ENCODE data around the gene UBQLNL. TPM values are rescaled to one million over a fixed set of nuclear protein-coding genes. Genes with fewer than 3 reads are reported as not detected.

The UBQLNL gene, protein sequence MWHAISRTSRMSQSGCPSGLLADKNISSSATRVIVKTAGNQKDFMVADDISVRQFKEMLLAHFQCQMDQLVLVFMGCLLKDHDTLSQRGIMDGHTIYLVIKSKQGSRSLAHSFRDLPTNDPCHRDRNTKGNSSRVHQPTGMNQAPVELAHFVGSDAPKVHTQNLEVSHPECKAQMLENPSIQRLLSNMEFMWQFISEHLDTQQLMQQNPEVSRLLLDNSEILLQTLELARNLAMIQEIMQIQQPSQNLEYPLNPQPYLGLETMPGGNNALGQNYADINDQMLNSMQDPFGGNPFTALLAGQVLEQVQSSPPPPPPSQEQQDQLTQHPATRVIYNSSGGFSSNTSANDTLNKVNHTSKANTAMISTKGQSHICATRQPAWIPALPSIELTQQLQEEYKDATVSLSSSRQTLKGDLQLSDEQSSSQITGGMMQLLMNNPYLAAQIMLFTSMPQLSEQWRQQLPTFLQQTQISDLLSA
- total RNA-seq = 1 to 10 TPM in 3 of 6 donors, under 1 TPM in 3; 0.26 to 5.2 (median 1.3) TPM

DNA sequence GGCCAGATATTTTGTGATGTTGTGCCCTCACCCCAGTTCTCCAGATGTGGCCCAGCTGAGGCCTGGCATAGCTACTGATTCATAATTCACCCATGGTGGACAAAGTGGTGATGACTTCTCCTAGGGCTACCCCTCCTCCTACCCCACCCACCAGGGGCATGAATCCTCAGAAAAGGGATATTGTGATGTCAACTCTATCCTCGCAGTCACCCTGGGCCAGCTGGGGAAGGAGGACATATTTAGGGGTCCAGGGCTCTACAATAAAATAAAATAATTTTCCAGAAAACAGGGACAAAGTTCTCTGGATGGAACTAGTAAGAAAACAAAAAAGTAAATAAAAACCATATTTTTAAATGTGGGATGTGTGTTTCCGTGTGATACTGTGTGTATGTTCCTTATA lies at the start of gene UBQLNL:
TSS of gene UBQLNL (minus strand) at position 101 of the 400 bp plus-strand sequence. CDS start 258 bp downstream, outside the sequence.
- Histone ChIP-seq H3K4me1 (no peaks in the 10 kb centered on the region), H3K9me3 (no peaks in the 10 kb centered on the region), H3K27ac (no peak within 1 kb of the TSS), H3K4me3 (no peak within 1 kb of the TSS), H3K27me3 (no peaks in the 10 kb centered on the region), H3K36me3 (no peaks in the 10 kb centered on the region)
- no peak for ATAC-seq (ENCODE audit: low FRiP score in 2 of 2)
- DNase-seq = no peak
- 92 to 98% methylated on average over 2 of the region's 2 CpGs for WGBS, 2 donors
- TF ChIP-seq EP300 (IDR thresholded peaks at IDR 0.05) (no peak), POLR2A (IDR thresholded peaks at IDR 0.05) (no peak), POLR2AphosphoS5 (IDR thresholded peaks at IDR 0.05) (no peak)
- TF ChIP-seq, protein P1, sequence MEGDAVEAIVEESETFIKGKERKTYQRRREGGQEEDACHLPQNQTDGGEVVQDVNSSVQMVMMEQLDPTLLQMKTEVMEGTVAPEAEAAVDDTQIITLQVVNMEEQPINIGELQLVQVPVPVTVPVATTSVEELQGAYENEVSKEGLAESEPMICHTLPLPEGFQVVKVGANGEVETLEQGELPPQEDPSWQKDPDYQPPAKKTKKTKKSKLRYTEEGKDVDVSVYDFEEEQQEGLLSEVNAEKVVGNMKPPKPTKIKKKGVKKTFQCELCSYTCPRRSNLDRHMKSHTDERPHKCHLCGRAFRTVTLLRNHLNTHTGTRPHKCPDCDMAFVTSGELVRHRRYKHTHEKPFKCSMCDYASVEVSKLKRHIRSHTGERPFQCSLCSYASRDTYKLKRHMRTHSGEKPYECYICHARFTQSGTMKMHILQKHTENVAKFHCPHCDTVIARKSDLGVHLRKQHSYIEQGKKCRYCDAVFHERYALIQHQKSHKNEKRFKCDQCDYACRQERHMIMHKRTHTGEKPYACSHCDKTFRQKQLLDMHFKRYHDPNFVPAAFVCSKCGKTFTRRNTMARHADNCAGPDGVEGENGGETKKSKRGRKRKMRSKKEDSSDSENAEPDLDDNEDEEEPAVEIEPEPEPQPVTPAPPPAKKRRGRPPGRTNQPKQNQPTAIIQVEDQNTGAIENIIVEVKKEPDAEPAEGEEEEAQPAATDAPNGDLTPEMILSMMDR (IDR thresholded peaks at IDR 0.05) = no peak

DNA sequence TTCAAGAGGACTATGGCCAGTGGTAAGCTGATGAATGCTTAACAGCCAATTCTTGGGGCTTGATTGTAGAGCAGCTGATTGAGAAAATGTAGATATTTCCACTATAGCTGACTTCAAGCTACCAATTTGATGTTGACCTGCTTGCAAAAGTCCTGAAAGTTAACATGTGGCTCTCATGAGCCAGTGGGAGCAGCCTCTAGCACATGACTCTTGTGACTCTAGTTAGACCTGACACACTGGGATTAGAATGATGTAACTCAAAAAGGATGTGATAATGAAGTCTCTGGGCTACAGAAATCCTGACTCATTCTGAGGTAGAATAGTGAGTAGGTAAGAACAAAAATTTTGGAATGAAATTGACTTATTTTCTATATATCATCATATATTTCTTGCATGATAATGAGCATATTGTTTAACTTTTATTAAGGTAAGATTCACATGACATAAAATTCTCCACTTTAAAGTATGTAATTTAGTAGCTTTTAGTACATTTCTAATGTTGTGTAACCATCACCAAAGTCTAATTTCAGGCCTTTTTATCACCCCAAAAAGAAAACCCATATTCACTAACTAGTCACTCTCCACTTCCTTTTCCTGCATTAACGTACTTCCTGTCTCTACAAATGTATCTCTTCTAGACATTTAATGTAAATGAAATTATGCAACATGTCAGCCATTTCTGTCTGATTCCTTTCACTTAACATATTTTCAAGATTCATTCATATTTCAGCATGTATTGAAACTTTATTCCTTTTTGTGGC lies 47.9 kb upstream of the UBQLNL start:
- ATAC-seq (ENCODE audit: low FRiP score in 2 of 2) (no peak), DNase-seq (no peak)
- H3K27me3 ChIP-seq = no peaks in the 10 kb centered on the region
- 50 to 52% methylated on average over 1 of the region's 1 CpG for WGBS, 2 donors
- no peaks in the 10 kb centered on the region for H3K9me3 ChIP-seq
- no peak overlapping the region for H3K27ac ChIP-seq
- no peaks in the 10 kb centered on the region for H3K4me1 ChIP-seq
- H3K4me3 ChIP-seq = no peak overlapping the region
- TF ChIP-seq, protein P1 (IDR thresholded peaks at IDR 0.05) = no peak
- H3K36me3 ChIP-seq = no peaks in the 10 kb centered on the region

DNA sequence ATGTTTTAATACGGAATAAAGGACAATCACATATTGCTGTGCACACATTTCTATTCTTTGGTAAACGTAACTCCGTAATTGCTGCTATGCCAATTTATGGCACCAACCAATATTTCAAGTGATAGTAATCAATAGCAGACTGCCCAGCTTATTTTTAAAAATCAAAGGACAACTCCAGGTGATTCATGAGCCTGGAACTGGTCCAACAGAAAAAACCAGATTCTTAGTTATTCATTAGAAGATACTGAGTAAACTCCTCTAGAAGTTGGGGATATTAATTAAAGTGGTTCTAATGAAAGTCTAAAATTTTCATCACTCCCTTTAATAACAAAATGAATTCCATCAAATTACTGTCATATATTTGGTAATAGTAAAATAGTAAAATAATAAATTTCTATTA lies 41.3 kb upstream of the UBQLNL start:
- no peaks in the 10 kb centered on the region for H3K9me3 ChIP-seq
- H3K27me3 ChIP-seq = no peaks in the 10 kb centered on the region
- no peaks in the 10 kb centered on the region for H3K36me3 ChIP-seq
- H3K4me3 ChIP-seq = no peak overlapping the region
- TF ChIP-seq, protein P1 (IDR thresholded peaks at IDR 0.05) = no peak
- TF ChIP-seq POLR2A (IDR thresholded peaks at IDR 0.05) (no peak), EP300 (IDR thresholded peaks at IDR 0.05) (no peak)
- no peak overlapping the region for H3K27ac ChIP-seq
- ATAC-seq (ENCODE audit: low FRiP score in 2 of 2) (no peak), DNase-seq (no peak)
- WGBS, 2 donors = 34 to 89% methylated on average over 3 of the region's 3 CpGs
- no peaks in the 10 kb centered on the region for H3K4me1 ChIP-seq

DNA sequence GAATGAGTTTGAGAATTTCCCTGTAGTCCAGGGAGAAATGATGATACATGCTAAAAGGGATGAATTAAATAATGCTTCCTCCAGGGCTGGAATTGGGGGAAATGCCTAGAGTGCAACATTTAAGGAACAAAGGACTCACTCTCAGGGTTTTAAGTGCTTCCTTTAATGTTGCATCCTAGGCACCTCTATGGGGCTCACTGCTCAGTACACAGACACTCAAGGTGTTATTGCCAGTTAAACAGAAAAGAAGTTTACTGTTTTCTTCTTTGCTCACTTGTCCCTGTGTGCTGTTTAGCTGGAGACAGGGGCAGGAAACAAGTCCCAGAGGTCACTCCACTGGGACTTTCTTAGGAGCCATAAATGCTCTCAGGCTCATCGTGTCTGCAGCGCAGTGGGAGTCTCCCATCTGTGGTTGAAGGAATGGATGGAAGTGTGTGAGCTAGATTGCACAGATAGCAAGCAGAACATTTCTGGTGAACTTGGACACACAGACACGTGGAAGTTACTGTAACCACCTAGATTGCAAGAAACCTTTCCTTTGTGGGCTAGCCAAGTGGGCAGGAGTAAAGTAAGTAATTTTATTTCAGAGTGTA lies 40.2 kb upstream of the UBQLNL start:
- no peak overlapping the region for H3K4me3 ChIP-seq
- no peak for DNase-seq
- no peaks in the 10 kb centered on the region for H3K27me3 ChIP-seq
- no peak for ATAC-seq (ENCODE audit: low FRiP score in 2 of 2)
- no peak for TF ChIP-seq POLR2A (IDR thresholded peaks at IDR 0.05)
- TF ChIP-seq EP300 (IDR thresholded peaks at IDR 0.05) = no peak
- TF ChIP-seq POLR2AphosphoS5 (IDR thresholded peaks at IDR 0.05) = no peak
- TF ChIP-seq, protein P1 (IDR thresholded peaks at IDR 0.05) = no peak
- no peaks in the 10 kb centered on the region for H3K36me3 ChIP-seq
- H3K27ac ChIP-seq = no peak overlapping the region
- no peaks in the 10 kb centered on the region for H3K4me1 ChIP-seq
- 74 to 79% methylated on average over 3 of the region's 3 CpGs for WGBS, 2 donors
- no peaks in the 10 kb centered on the region for H3K9me3 ChIP-seq
